GM10248 (cell line): Measurements from ENCODE around the gene ASGR1.

Experiments
- CTCF ChIA-PET: fragments of 300-600 bp; sonication (Branson Sonifier 250); formaldehyde crosslinking; extraction: SDS; loops from one replicate; lab custom pipeline; 2021; ENCODE audit warnings: antibody characterized with exemption; lab: Yijun Ruan, JAX
- POLR2A ChIA-PET: fragments of 350-650 bp; sonication (Branson Sonifier 250); formaldehyde crosslinking; extraction: SDS; loops from one replicate; lab custom pipeline; 2020; ENCODE audit warnings: antibody characterized with exemption; lab: Yijun Ruan, JAX
- DNase-seq: peaks from one replicate; pipeline ENCODE4 v3.0.0; 2012; ENCODE audit errors: extremely low spot score
- TF ChIP-seq, protein P1 (sequence below): IDR thresholded peaks from 2 replicates; pipeline ENCODE4 v1.5.1; 2012; ENCODE audit warnings: mild to moderate bottlenecking, low read depth; ENCODE audit errors: extremely low read depth, missing control alignments, control extremely low read depth

Gene ASGR1

GRCh38 chr17:7204828-7205461 is 25.8 kb upstream of the ASGR1 start:
- ChIA-PET CTCF (no interaction called here), POLR2A (no interaction called here)
- peak; percentile 96 for DNase-seq
- TF ChIP-seq, protein P1, sequence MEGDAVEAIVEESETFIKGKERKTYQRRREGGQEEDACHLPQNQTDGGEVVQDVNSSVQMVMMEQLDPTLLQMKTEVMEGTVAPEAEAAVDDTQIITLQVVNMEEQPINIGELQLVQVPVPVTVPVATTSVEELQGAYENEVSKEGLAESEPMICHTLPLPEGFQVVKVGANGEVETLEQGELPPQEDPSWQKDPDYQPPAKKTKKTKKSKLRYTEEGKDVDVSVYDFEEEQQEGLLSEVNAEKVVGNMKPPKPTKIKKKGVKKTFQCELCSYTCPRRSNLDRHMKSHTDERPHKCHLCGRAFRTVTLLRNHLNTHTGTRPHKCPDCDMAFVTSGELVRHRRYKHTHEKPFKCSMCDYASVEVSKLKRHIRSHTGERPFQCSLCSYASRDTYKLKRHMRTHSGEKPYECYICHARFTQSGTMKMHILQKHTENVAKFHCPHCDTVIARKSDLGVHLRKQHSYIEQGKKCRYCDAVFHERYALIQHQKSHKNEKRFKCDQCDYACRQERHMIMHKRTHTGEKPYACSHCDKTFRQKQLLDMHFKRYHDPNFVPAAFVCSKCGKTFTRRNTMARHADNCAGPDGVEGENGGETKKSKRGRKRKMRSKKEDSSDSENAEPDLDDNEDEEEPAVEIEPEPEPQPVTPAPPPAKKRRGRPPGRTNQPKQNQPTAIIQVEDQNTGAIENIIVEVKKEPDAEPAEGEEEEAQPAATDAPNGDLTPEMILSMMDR, result no peak

- DNase-seq, result no peak
- CTCF ChIA-PET, result no interaction called here
- TF ChIP-seq, protein P1, result no peak
- POLR2A ChIA-PET, result no interaction called here
These were observed 25.2 kb upstream of the ASGR1 start for GRCh38 chr17:7204336-7204735.

- no peak for DNase-seq
- TF ChIP-seq, protein P1, result no peak
- POLR2A ChIA-PET, result no interaction called here
- CTCF ChIA-PET, result no interaction called here
These were observed 24.2 kb upstream of the ASGR1 start for GRCh38 chr17:7203391-7203790.

DNA sequence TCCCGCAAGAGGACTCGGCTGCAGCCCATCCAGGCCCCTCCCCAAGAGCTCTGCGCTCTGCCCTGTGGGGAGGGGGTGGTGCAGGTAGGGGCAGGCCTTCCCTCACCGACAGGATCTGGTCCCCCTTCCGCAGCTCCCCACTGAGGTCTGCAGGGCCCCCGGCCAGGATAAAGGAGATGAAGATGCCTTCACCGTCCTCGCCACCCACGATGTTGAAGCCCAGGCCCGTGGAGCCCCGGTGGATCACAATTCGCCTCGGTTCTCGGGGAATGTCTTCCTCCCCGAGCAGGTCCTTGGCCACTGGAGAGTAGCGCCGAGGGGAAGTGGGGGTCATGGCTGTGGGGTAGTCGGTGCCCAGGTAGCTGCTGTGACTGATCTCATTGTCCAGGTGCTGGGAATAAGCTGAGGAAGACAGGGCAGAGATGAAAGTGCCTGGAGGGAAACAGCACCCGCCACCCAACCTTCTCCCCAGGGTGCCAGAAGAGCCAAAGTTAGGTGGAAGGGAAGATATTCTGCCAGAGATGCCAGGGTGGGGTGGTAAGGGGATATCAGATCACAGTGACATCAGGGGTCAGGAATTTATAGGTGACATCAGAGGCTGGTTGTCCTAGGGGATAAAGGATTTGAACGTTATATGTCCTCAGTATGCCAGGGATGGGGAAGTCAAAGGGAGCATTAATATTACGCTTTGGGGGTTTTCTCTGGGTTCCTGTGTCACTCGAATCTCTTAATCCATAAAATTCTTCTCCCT is 17.7 kb upstream of the ASGR1 start:
- CTCF ChIA-PET, result interaction anchor here (0.9 to 2.5 kb wide), 2 partner anchors 9 to 20 kb away, joined by 3 to 9 read pairs; no protein-coding TSS in a partner anchor
- DNase-seq, result no peak
- POLR2A ChIA-PET, result no interaction called here
- TF ChIP-seq, protein P1, result no peak

DNA sequence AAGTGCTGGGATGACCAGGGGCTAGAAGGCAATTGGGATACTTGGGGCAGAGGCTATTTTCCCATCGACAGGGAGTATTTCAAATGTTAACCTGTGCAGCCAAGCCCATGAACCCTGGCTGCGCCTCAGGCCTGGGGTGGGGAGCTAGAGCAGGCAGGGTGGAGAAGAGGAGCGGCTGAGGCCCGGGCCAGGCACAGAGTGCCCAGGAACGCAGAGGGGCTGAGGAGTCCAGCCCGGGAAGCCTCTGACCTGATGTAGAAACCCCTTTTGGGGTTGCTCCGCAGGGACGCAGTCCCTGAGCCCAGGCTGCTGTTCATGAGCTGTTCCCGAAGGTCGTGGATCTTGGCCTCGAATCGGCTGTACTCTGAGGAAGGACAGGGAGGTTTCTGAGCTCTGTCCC is 16.8 kb upstream of the ASGR1 start:
- DNase-seq, result no peak
- POLR2A ChIA-PET, result no interaction called here
- TF ChIP-seq, protein P1, result no peak
- CTCF ChIA-PET, result interaction anchor here (1.7 to 2.5 kb wide), 2 partner anchors 12 to 19 kb away, joined by 3 to 9 read pairs; no protein-coding TSS in a partner anchor

- CTCF ChIA-PET, result no interaction called here
- TF ChIP-seq, protein P1, result no peak
- POLR2A ChIA-PET, result no interaction called here
- no peak for DNase-seq
These were observed 13.2 kb upstream of the ASGR1 start for GRCh38 chr17:7192271-7192937.
